T-helper 2 cell treated with Interferon-gamma antibody and Interleukin-4, amounts not matched to agents 5 μg/mL and 100 μg/mL, for 36 hours (primary cell): ENCODE results near the gene SAA1.
A peak's percentile ranks its signal among the peaks of the same experiment; 100 is the strongest.

ENCODE experiments used
- DNase-seq: peaks from one replicate; pipeline ENCODE4 v3.0.0; 2021; ENCODE audit warnings: low spot score
- H3K27ac Mint-ChIP-seq: one replicate; pipeline ENCODE4 v1.8.0; 2021; ENCODE audit warnings: mild to moderate bottlenecking, mixed read lengths
- H3K27me3 Mint-ChIP-seq: one replicate; pipeline ENCODE4 v1.8.0; 2021; ENCODE audit warnings: low read depth, mixed read lengths
- H3K36me3 Mint-ChIP-seq: one replicate; pipeline ENCODE4 v1.8.0; 2021; ENCODE audit warnings: low read depth, mixed read lengths
- H3K4me1 Mint-ChIP-seq: one replicate; pipeline ENCODE4 v1.8.0; 2021; ENCODE audit warnings: low read depth, mixed read lengths
- H3K4me3 Mint-ChIP-seq: one replicate; pipeline ENCODE4 v1.8.0; 2022; ENCODE audit warnings: mild to moderate bottlenecking, moderate library complexity, mixed read lengths
- H3K9me3 Mint-ChIP-seq: one replicate; pipeline ENCODE4 v1.8.0; 2021; ENCODE audit warnings: mixed read lengths

The SAA1 gene

GRCh38 chr11:18265949-18266348, at the start of gene SAA1:
TSS of gene SAA1 (plus strand) at chr11:18266264. CDS start at chr11:18266888, 624 bp downstream.
- Mint-ChIP-seq H3K27me3 (peaks cover 6% of the 10 kb centered on the region), H3K36me3 (no peaks in the 10 kb centered on the region), H3K4me3 (no peak within 1 kb of the TSS), H3K27ac (no peak within 1 kb of the TSS), H3K9me3 (no peaks in the 10 kb centered on the region), H3K4me1 (peaks cover 18% of the 10 kb centered on the region)
- no peak for DNase-seq

- no peaks in the 10 kb centered on the region for H3K4me1 Mint-ChIP-seq
- H3K36me3 Mint-ChIP-seq, result no peaks in the 10 kb centered on the region
Observed at GRCh38 chr11:18221274-18221876, 44.7 kb upstream of the SAA1 start.

GRCh38 chr11:18222814-18223421, 43.1 kb upstream of the SAA1 start:
- Mint-ChIP-seq H3K4me3 (no peak overlapping the region), H3K9me3 (no peaks in the 10 kb centered on the region), H3K27me3 (peaks cover 29% of the 10 kb centered on the region), H3K36me3 (no peaks in the 10 kb centered on the region), H3K4me1 (no peaks in the 10 kb centered on the region), H3K27ac (no peak overlapping the region)
- DNase-seq, result no peak

More at GRCh38 chr11:18221274-18221876, 44.7 kb upstream of the SAA1 start:
- Mint-ChIP-seq H3K9me3 (no peaks in the 10 kb centered on the region), H3K27me3 (peaks cover 33% of the 10 kb centered on the region), H3K27ac (no peak overlapping the region), H3K4me3 (no peak overlapping the region)
- no peak for DNase-seq

- no peak overlapping the region for H3K27ac Mint-ChIP-seq
- peaks cover 21% of the 10 kb centered on the region for H3K27me3 Mint-ChIP-seq
- no peaks in the 10 kb centered on the region for H3K36me3 Mint-ChIP-seq
- H3K9me3 Mint-ChIP-seq, result no peaks in the 10 kb centered on the region
- H3K4me3 Mint-ChIP-seq, result no peak overlapping the region
- no peak for DNase-seq
- no peaks in the 10 kb centered on the region for H3K4me1 Mint-ChIP-seq
Observed at GRCh38 chr11:18223591-18224387, 42.3 kb upstream of the SAA1 start.

GRCh38 chr11:18225913-18226312, 40.2 kb upstream of the SAA1 start:
- no peaks in the 10 kb centered on the region for H3K36me3 Mint-ChIP-seq
- no peak overlapping the region for H3K27ac Mint-ChIP-seq
- DNase-seq, result no peak
- H3K4me3 Mint-ChIP-seq, result no peak overlapping the region
- no peaks in the 10 kb centered on the region for H3K4me1 Mint-ChIP-seq
- H3K27me3 Mint-ChIP-seq, result peaks cover 8% of the 10 kb centered on the region
- H3K9me3 Mint-ChIP-seq, result no peaks in the 10 kb centered on the region

GRCh38 chr11:18229501-18229900, 36.6 kb upstream of the SAA1 start:
- H3K9me3 Mint-ChIP-seq, result no peaks in the 10 kb centered on the region
- no peak overlapping the region for H3K4me3 Mint-ChIP-seq
- H3K36me3 Mint-ChIP-seq, result no peaks in the 10 kb centered on the region
- no peak for DNase-seq
- H3K27ac Mint-ChIP-seq, result no peak overlapping the region
- no peaks in the 10 kb centered on the region for H3K4me1 Mint-ChIP-seq
- H3K27me3 Mint-ChIP-seq, result peaks cover 17% of the 10 kb centered on the region

- Mint-ChIP-seq H3K9me3 (no peaks in the 10 kb centered on the region), H3K4me1 (no peaks in the 10 kb centered on the region), H3K27me3 (peaks cover 19% of the 10 kb centered on the region), H3K36me3 (no peaks in the 10 kb centered on the region), H3K4me3 (no peak overlapping the region), H3K27ac (no peak overlapping the region)
- DNase-seq, result no peak
Observed at GRCh38 chr11:18230859-18231258, 35.2 kb upstream of the SAA1 start.

- Mint-ChIP-seq H3K4me3 (no peak overlapping the region), H3K36me3 (no peaks in the 10 kb centered on the region), H3K27ac (no peak overlapping the region), H3K9me3 (no peaks in the 10 kb centered on the region), H3K27me3 (peaks cover 37% of the 10 kb centered on the region), H3K4me1 (no peaks in the 10 kb centered on the region)
- no peak for DNase-seq
Observed at GRCh38 chr11:18233912-18234311, 32.2 kb upstream of the SAA1 start.

GRCh38 chr11:18235394-18236334, 30.4 kb upstream of the SAA1 start:
- Mint-ChIP-seq H3K9me3 (no peaks in the 10 kb centered on the region), H3K27me3 (peaks cover 52% of the 10 kb centered on the region), H3K4me3 (no peak overlapping the region), H3K27ac (no peak overlapping the region), H3K36me3 (no peaks in the 10 kb centered on the region), H3K4me1 (no peaks in the 10 kb centered on the region)
- no peak for DNase-seq

GRCh38 chr11:18236664-18237356, 29.3 kb upstream of the SAA1 start, which contains the start of gene SAA4:
TSS of gene SAA4 (minus strand) at chr11:18236802. CDS start at chr11:18235926, 876 bp downstream.
- Mint-ChIP-seq H3K4me1 (no peaks in the 10 kb centered on the region), H3K4me3 (no peak within 1 kb of the TSS), H3K27ac (no peak within 1 kb of the TSS), H3K36me3 (no peaks in the 10 kb centered on the region), H3K27me3 (peaks cover 60% of the 10 kb centered on the region), H3K9me3 (no peaks in the 10 kb centered on the region)
- DNase-seq, result no peak

- Mint-ChIP-seq H3K27ac (no peak overlapping the region), H3K36me3 (no peaks in the 10 kb centered on the region), H3K4me1 (peaks cover 8% of the 10 kb centered on the region), H3K9me3 (no peaks in the 10 kb centered on the region), H3K4me3 (no peak overlapping the region), H3K27me3 (peaks cover 56% of the 10 kb centered on the region)
- DNase-seq, result no peak
Observed at GRCh38 chr11:18239655-18240054, 26.4 kb upstream of the SAA1 start.

GRCh38 chr11:18243783-18244362, 22.2 kb upstream of the SAA1 start:
- Mint-ChIP-seq H3K27ac (peak overlapping the region; percentile 40), H3K4me3 (no peak overlapping the region), H3K36me3 (no peaks in the 10 kb centered on the region), H3K9me3 (no peaks in the 10 kb centered on the region), H3K27me3 (peaks cover 28% of the 10 kb centered on the region), H3K4me1 (peaks cover 18% of the 10 kb centered on the region)
- DNase-seq, result peak; percentile 59

- H3K4me3 Mint-ChIP-seq, result no peak overlapping the region
- H3K27me3 Mint-ChIP-seq, result peaks cover 16% of the 10 kb centered on the region
- peaks cover 20% of the 10 kb centered on the region for H3K4me1 Mint-ChIP-seq
- DNase-seq, result no peak
- H3K9me3 Mint-ChIP-seq, result no peaks in the 10 kb centered on the region
- no peaks in the 10 kb centered on the region for H3K36me3 Mint-ChIP-seq
- H3K27ac Mint-ChIP-seq, result peak overlapping the region; percentile 50
Observed at GRCh38 chr11:18245396-18245795, 20.7 kb upstream of the SAA1 start.
